H1 (cell line): ENCODE results near the gene LHCGR.

ENCODE experiments used
- ASH2L ChIP-seq: fragments of 200-600, 300-600 bp; sonication (generic); IDR thresholded peaks from one replicate; pipeline ENCODE4 v1.7.1; 2017; ENCODE audit warnings: low read length
- CTCF ChIP-seq, 3 experiments: IDR thresholded peaks; 1 replicate in 2 of 3; 2 replicates in 1 of 3; pipeline versions ENCODE4 v1.5.1 to v1.6.1; 2011; ENCODE audit warnings: low read length in 3 of 3, mild to moderate bottlenecking in 3 of 3, inconsistent platforms in 2 of 3, low read depth in 1 of 3, moderate library complexity in 1 of 3; ENCODE audit not compliant: insufficient read depth in 1 of 3; ENCODE audit errors: control extremely low read depth in 1 of 3
- EP300 ChIP-seq, 2 experiments: IDR thresholded peaks; 1 replicate in 1 of 2; 2 replicates in 1 of 2; pipeline ENCODE4 v1.6.1; 2011 to 2012; ENCODE audit warnings: low read depth in 2 of 2, low read length in 2 of 2, mild to moderate bottlenecking in 2 of 2, borderline replicate concordance in 1 of 2, inconsistent platforms in 1 of 2, moderate library complexity in 1 of 2
- EZH2 ChIP-seq: fragments of 200-600 bp; sonication (generic); IDR thresholded peaks from 2 replicates; pipeline ENCODE4 v1.7.1; 2012; ENCODE audit warnings: low read depth, mild to moderate bottlenecking, moderate library complexity, low read length, inconsistent platforms; ENCODE audit not compliant: severe bottlenecking
- PHF8 ChIP-seq: fragments of 200-600 bp; sonication (generic); conservative IDR thresholded peaks from 2 replicates; pipeline ENCODE4 v1.7.1; 2012; ENCODE audit warnings: low read depth, mild to moderate bottlenecking, inconsistent platforms, low read length, moderate library complexity
- POLR2A ChIP-seq, 2 experiments: IDR thresholded peaks; 1 replicate in 1 of 2; 2 replicates in 1 of 2; pipeline ENCODE4 v1.6.1; 2011; ENCODE audit warnings: low read depth in 2 of 2, low read length in 2 of 2, mild to moderate bottlenecking in 2 of 2; ENCODE audit errors: control extremely low read depth in 1 of 2
- SUZ12 ChIP-seq: fragments of 200-600 bp; sonication (generic); IDR thresholded peaks from 2 replicates; pipeline ENCODE4 v1.6.1; 2012; ENCODE audit warnings: mild to moderate bottlenecking, inconsistent platforms, low read length, moderate library complexity, mixed read lengths
- TAF1 ChIP-seq: IDR thresholded peaks from 2 replicates; pipeline ENCODE4 v1.6.1; 2011; ENCODE audit warnings: mild to moderate bottlenecking, low read depth, low read length

GRCh38 chr2:48715042-48715899, 40.3 kb downstream of the LHCGR start:
- TF ChIP-seq EZH2 (no peak), CTCF (IDR thresholded peaks at IDR 0.05; ENCODE audit: control extremely low read depth in 1 of 3, insufficient read depth in 1 of 3, low read depth in 1 of 3, low read length in 3 of 3) (no peak), PHF8 (no peak), EP300 (IDR thresholded peaks at IDR 0.05; ENCODE audit: borderline replicate concordance in 1 of 2, low read depth in 2 of 2, low read length in 2 of 2) (no peak), ASH2L (no peak), SUZ12 (no peak), POLR2A (IDR thresholded peaks at IDR 0.05; ENCODE audit: control extremely low read depth in 1 of 2, low read depth in 2 of 2, low read length in 2 of 2) (no peak), TAF1 (no peak)
